ENCODE data around the gene PPT1.

PPT1 gene

GRCh38 chr1:40132383-40133311 lies 35.6 kb upstream of the PPT1 start:
- Histone ChIP-seq H4K20me1 (ENCODE audit: insufficient read depth, low read length, poor library complexity, severe bottlenecking) (no peaks in the 10 kb centered on the region), H3K4me3 (ENCODE audit: low read length, poor library complexity, severe bottlenecking) (no peak overlapping the region), H3K79me2 (ENCODE audit: insufficient read depth, low read length) (no peaks in the 10 kb centered on the region), H3K9ac (ENCODE audit: low read depth, low read length, poor library complexity, severe bottlenecking) (no peak overlapping the region), H3K4me2 (ENCODE audit: low read depth, low read length, poor library complexity, severe bottlenecking) (no peak overlapping the region), H3K36me3 (ENCODE audit: insufficient read depth, low read length) (no peaks in the 10 kb centered on the region), H2AFZ (ENCODE audit: low read length) (no peak overlapping the region), H3K9me3 (ENCODE audit: insufficient read depth, low read depth, low read length) (no peaks in the 10 kb centered on the region), H3K4me1 (ENCODE audit: insufficient read depth, low read length, poor library complexity, severe bottlenecking) (peaks cover 23% of the 10 kb centered on the region), H3K27me3 (ENCODE audit: insufficient read depth, low read length, poor library complexity, severe bottlenecking) (no peaks in the 10 kb centered on the region), H3F3A (ENCODE audit: low read depth) (no peaks in the 10 kb centered on the region), H3K9me2 (replicated peaks; ENCODE audit: low read depth, low read length) (no peaks in the 10 kb centered on the region)
- TF ChIP-seq EZH2phosphoT487 (IDR thresholded peaks at IDR 0.05; ENCODE audit: borderline replicate concordance) (no peak), CTCF (conservative IDR thresholded peaks at IDR 0.05; ENCODE audit: low read length) (no peak)

- H3K9me2 ChIP-seq (replicated peaks; ENCODE audit: low read depth, low read length), result no peaks in the 10 kb centered on the region
- no peaks in the 10 kb centered on the region for H4K20me1 ChIP-seq (ENCODE audit: insufficient read depth, low read length, poor library complexity, severe bottlenecking)
- H3K9me3 ChIP-seq (ENCODE audit: insufficient read depth, low read depth, low read length), result no peaks in the 10 kb centered on the region
- peaks cover 23% of the 10 kb centered on the region for H3K4me1 ChIP-seq (ENCODE audit: insufficient read depth, low read length, poor library complexity, severe bottlenecking)
- H3K27me3 ChIP-seq (ENCODE audit: insufficient read depth, low read length, poor library complexity, severe bottlenecking), result no peaks in the 10 kb centered on the region
- H3K9ac ChIP-seq (ENCODE audit: low read depth, low read length, poor library complexity, severe bottlenecking), result no peak overlapping the region
- H2AFZ ChIP-seq (ENCODE audit: low read length), result no peak overlapping the region
- H3K79me2 ChIP-seq (ENCODE audit: insufficient read depth, low read length), result no peaks in the 10 kb centered on the region
- H3K36me3 ChIP-seq (ENCODE audit: insufficient read depth, low read length), result no peaks in the 10 kb centered on the region
- TF ChIP-seq EZH2phosphoT487 (IDR thresholded peaks at IDR 0.05; ENCODE audit: borderline replicate concordance) (no peak), CTCF (conservative IDR thresholded peaks at IDR 0.05; ENCODE audit: low read length) (no peak)
- H3K4me2 ChIP-seq (ENCODE audit: low read depth, low read length, poor library complexity, severe bottlenecking), result peak overlapping the region; percentile 34
- peak overlapping the region; percentile 22 for H3K4me3 ChIP-seq (ENCODE audit: low read length, poor library complexity, severe bottlenecking)
- no peaks in the 10 kb centered on the region for H3F3A ChIP-seq (ENCODE audit: low read depth)
Measured at GRCh38 chr1:40130892-40131291, 33.8 kb upstream of the PPT1 start.

GRCh38 chr1:40122855-40123254 lies 25.8 kb upstream of the PPT1 start:
- no peak for TF ChIP-seq EZH2phosphoT487 (IDR thresholded peaks at IDR 0.05; ENCODE audit: borderline replicate concordance)
- no peak for TF ChIP-seq CTCF (conservative IDR thresholded peaks at IDR 0.05; ENCODE audit: low read length)
- no peaks in the 10 kb centered on the region for H3K36me3 ChIP-seq (ENCODE audit: insufficient read depth, low read length)
- no peaks in the 10 kb centered on the region for H3K27me3 ChIP-seq (ENCODE audit: insufficient read depth, low read length, poor library complexity, severe bottlenecking)
- H3K9ac ChIP-seq (ENCODE audit: low read depth, low read length, poor library complexity, severe bottlenecking), result no peak overlapping the region
- no peak overlapping the region for H3K4me2 ChIP-seq (ENCODE audit: low read depth, low read length, poor library complexity, severe bottlenecking)
- H3K9me3 ChIP-seq (ENCODE audit: insufficient read depth, low read depth, low read length), result no peaks in the 10 kb centered on the region
- H3F3A ChIP-seq (ENCODE audit: low read depth), result no peaks in the 10 kb centered on the region
- H3K4me1 ChIP-seq (ENCODE audit: insufficient read depth, low read length, poor library complexity, severe bottlenecking), result no peaks in the 10 kb centered on the region
- no peak overlapping the region for H2AFZ ChIP-seq (ENCODE audit: low read length)
- no peaks in the 10 kb centered on the region for H3K79me2 ChIP-seq (ENCODE audit: insufficient read depth, low read length)
- H3K4me3 ChIP-seq (ENCODE audit: low read length, poor library complexity, severe bottlenecking), result no peak overlapping the region
- no peaks in the 10 kb centered on the region for H4K20me1 ChIP-seq (ENCODE audit: insufficient read depth, low read length, poor library complexity, severe bottlenecking)
- no peaks in the 10 kb centered on the region for H3K9me2 ChIP-seq (replicated peaks; ENCODE audit: low read depth, low read length)

Data from Loucy (cell line).